HCT116 (cell line): Measurements from ENCODE around the gene RHBDD2. TPM values are rescaled to one million over a fixed set of nuclear protein-coding genes. Genes with fewer than 3 reads are reported as not detected.

Experiments
- ATAC-seq: fragments of 200-7000 bp; cut with Tn5 transposase; 2 replicates; pipeline ENCODE4 v1.9.1; 2020; ENCODE audit warnings: mild to moderate bottlenecking, moderate library complexity
- BruUV-seq: library from RNA; stranded (reverse); fragments of 400-500 nt; replicated peaks from 2 replicates; lab custom pipeline; 2021; lab: Mats Ljungman, UMichigan
- CTCF ChIA-PET: fragments of 300-600 bp; sonication (Branson Sonifier 250); formaldehyde crosslinking; loops from one replicate; lab custom pipeline; 2021; ENCODE audit warnings: antibody characterized with exemption; lab: Charles Lee
- POLR2A ChIA-PET: fragments of 300-600, 350-600 bp; sonication (Branson Sonifier 250); formaldehyde crosslinking; loops from one replicate; lab custom pipeline; 2021; ENCODE audit warnings: antibody characterized with exemption; lab: Charles Lee
- RAD21 ChIA-PET, 2 experiments: fragments of 300-600 bp; sonication (Branson Sonifier 250); formaldehyde crosslinking; loops; one replicate each; lab custom pipeline; 2023; ENCODE audit warnings: low total read pairs in 2 of 2; ENCODE audit not compliant: uncharacterized antibody in 2 of 2, unreplicated experiment in 2 of 2, low non-redundant PET in 1 of 2; lab: Charles Lee
- DNase-seq: peaks from one replicate; pipeline ENCODE4 v3.0.0-alpha.2; 2010; ENCODE audit warnings: low read depth, low spot score
- H2AFZ ChIP-seq: fragments of 200-600 bp; shearing (Covaris generic), sonication (generic); 2 replicates; pipeline ENCODE4 v1.6.1; 2017; ENCODE audit warnings: low read depth, mixed run types, mixed read lengths, antibody characterized with exemption, low read length; ENCODE audit not compliant: poor library complexity, severe bottlenecking
- H3K27ac ChIP-seq: 2 replicates; pipeline ENCODE4 v1.5.1; 2012; ENCODE audit warnings: low read depth, low read length
- H3K27me3 ChIP-seq: fragments of 200-600 bp; sonication (generic); 2 replicates; pipeline ENCODE4 v1.6.1; 2016; ENCODE audit warnings: mixed run types, low read length, mixed read lengths; ENCODE audit not compliant: insufficient read depth
- H3K36me3 ChIP-seq, 2 experiments: fragments of 200-500 bp in 1 of 2; fragments of 200-600 bp in 1 of 2; sonication (Bioruptor generic) in 1 of 2; sonication (generic) in 1 of 2; 2 replicates each; pipeline versions ENCODE4 v1.5.1 to v1.6.1; 2014 to 2016; ENCODE audit warnings: low read length in 2 of 2, inconsistent platforms in 1 of 2, mixed read lengths in 1 of 2, mixed run types in 1 of 2; ENCODE audit not compliant: insufficient read depth in 2 of 2, control insufficient read depth in 1 of 2
- H3K4me1 ChIP-seq, 2 experiments: fragments of 200-600 bp in 1 of 2; sonication (generic) in 1 of 2; 2 replicates each; pipeline versions ENCODE4 v1.5.1 to v1.6.1; 2012 to 2017; ENCODE audit warnings: low read length in 2 of 2, inconsistent platforms in 1 of 2, mild to moderate bottlenecking in 1 of 2, mixed read lengths in 1 of 2, mixed run types in 1 of 2, moderate library complexity in 1 of 2; ENCODE audit not compliant: insufficient read depth in 2 of 2, control insufficient read depth in 1 of 2
- H3K4me2 ChIP-seq: fragments of 200-600 bp; sonication (generic); 2 replicates; pipeline ENCODE4 v1.6.1; 2017; ENCODE audit warnings: mixed run types, low read length, mixed read lengths
- H3K4me3 ChIP-seq, 2 experiments: fragments of 200-600 bp in 1 of 2; sonication (generic) in 1 of 2; replicated peaks in 1 of 2; 2 replicates each; pipeline ENCODE4 v1.5.1; 2011 to 2016; ENCODE audit warnings: low read length in 2 of 2, control low read depth in 1 of 2, low read depth in 1 of 2, mild to moderate bottlenecking in 1 of 2, mixed read lengths in 1 of 2, mixed run types in 1 of 2
- H3K79me2 ChIP-seq: fragments of 200-600 bp; sonication (generic); 2 replicates; pipeline ENCODE4 v1.6.1; 2017; ENCODE audit warnings: mild to moderate bottlenecking, mixed run types, low read length, moderate library complexity, mixed read lengths; ENCODE audit not compliant: insufficient read depth
- H3K9ac ChIP-seq: fragments of 200-600 bp; sonication (generic); 2 replicates; pipeline ENCODE4 v1.6.1; 2016; ENCODE audit warnings: low read length, mixed read lengths
- H3K9me2 ChIP-seq: fragments of 200-600 bp; sonication (generic), shearing (Covaris generic); 2 replicates; pipeline ENCODE4 v1.6.1; 2017; ENCODE audit warnings: mixed run types, mild to moderate bottlenecking, moderate library complexity; ENCODE audit not compliant: insufficient read depth
- H3K9me3 ChIP-seq, 2 experiments: fragments of 200-500 bp in 1 of 2; fragments of 200-600 bp in 1 of 2; sonication (Bioruptor generic) in 1 of 2; sonication (generic) in 1 of 2; 2 replicates each; pipeline ENCODE4 v1.6.1; 2014 to 2017; ENCODE audit warnings: low read length in 2 of 2, mixed read lengths in 2 of 2, inconsistent platforms in 1 of 2, low read depth in 1 of 2, mild to moderate bottlenecking in 1 of 2, mixed run types in 1 of 2, moderate library complexity in 1 of 2; ENCODE audit not compliant: control insufficient read depth in 1 of 2, insufficient read depth in 1 of 2
- H4K20me1 ChIP-seq: fragments of 200-600 bp; sonication (generic), shearing (Covaris generic); 2 replicates; pipeline ENCODE4 v1.6.1; 2017; ENCODE audit warnings: mixed run types, mild to moderate bottlenecking, moderate library complexity; ENCODE audit not compliant: insufficient read depth
- CTCF ChIP-seq, 3 experiments: fragments of 200-600 bp in 1 of 3; sonication (generic) in 1 of 3; IDR thresholded peaks in 2 of 3; conservative IDR thresholded peaks in 1 of 3; 2 replicates each; pipeline ENCODE4 v1.5.1; 2012 to 2017; ENCODE audit warnings: low read depth in 2 of 3, low read length in 2 of 3, antibody characterized with exemption in 1 of 3, borderline replicate concordance in 1 of 3, control low read depth in 1 of 3, mild to moderate bottlenecking in 1 of 3, mixed read lengths in 1 of 3, mixed run types in 1 of 3, moderate library complexity in 1 of 3; ENCODE audit not compliant: insufficient read depth in 1 of 3
- FOSL1 ChIP-seq: IDR thresholded peaks from 2 replicates; pipeline ENCODE4 v1.6.1; 2012; ENCODE audit warnings: low read depth
- JUND ChIP-seq: IDR thresholded peaks from 2 replicates; pipeline ENCODE4 v1.6.1; 2012
- RAD21 ChIP-seq: IDR thresholded peaks from 2 replicates; pipeline ENCODE4 v1.6.1; 2012; ENCODE audit warnings: low read depth, mild to moderate bottlenecking
- SRF ChIP-seq: IDR thresholded peaks from 2 replicates; pipeline ENCODE4 v1.6.1; 2012; ENCODE audit warnings: low read depth
- ZBTB33 ChIP-seq: IDR thresholded peaks from 2 replicates; pipeline ENCODE4 v1.6.1; 2011; ENCODE audit warnings: mild to moderate bottlenecking, low read length, moderate library complexity; ENCODE audit not compliant: insufficient replicate concordance; ENCODE audit errors: extremely low read depth
- intact Hi-C: fragments of 100-400 bp; cut with micrococcal nuclease; formaldehyde crosslinking; loops from 2 replicates; pipeline ENCODE4 v1.10.0; 2022
- total RNA-seq: library from RNA; stranded (reverse); gene quantifications from one replicate; pipeline ENCODE4 v1.2.1, GENCODE V29; 2021; ENCODE audit not compliant: unreplicated experiment
- TF ChIP-seq, protein P1 (sequence below): IDR thresholded peaks from 2 replicates; pipeline ENCODE4 v1.6.1; 2012

The RHBDD2 gene
- total RNA-seq, 1 experiment from 2014 or later: 42.9 TPM

DNA sequence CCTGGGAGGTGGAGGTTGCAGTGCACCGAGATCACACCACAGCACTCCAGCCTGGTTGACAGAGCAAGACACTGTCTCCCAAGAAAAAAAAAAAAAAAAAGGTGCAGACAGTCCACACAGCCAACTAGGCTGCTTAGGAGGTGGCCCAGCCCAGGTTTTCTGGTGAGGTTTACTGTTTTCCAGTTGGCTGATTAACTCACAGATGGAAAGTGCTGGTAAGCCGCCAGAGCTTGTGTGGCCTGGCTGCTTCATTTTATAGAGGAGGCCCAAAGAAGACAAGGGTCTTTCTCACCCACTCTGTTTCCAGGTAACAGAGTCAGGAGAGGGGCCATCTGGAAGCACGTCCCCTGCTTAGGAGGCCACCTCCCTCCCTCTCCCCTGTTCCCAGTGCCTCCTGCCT, 6.2 kb downstream of the RHBDD2 start:
- RAD21 ChIA-PET: no interaction called here
- DNase-seq (no peak), ATAC-seq (no peak)
- H3K4me3 ChIP-seq: no peak overlapping the region
- POLR2A ChIA-PET: no interaction called here
- peaks cover 26% of the 10 kb centered on the region for H3K79me2 ChIP-seq
- H3K9ac ChIP-seq: no peak overlapping the region
- no peak overlapping the region for H3K4me2 ChIP-seq
- BruUV-seq: no TSS peak
- no peaks in the 10 kb centered on the region for H3K27me3 ChIP-seq
- no peaks in the 10 kb centered on the region for H3K9me2 ChIP-seq
- TF ChIP-seq RAD21: no peak
- peaks cover 9 to 15% of the 10 kb centered on the region in 2 experiments for H3K4me1 ChIP-seq
- H3K9me3 ChIP-seq: no peaks in the 10 kb centered on the region
- CTCF ChIA-PET: interaction anchor here (1.0 kb wide), 1 partner anchor 19 kb away, joined by 3 read pairs; no protein-coding TSS in a partner anchor
- no peak overlapping the region for H2AFZ ChIP-seq
- intact Hi-C loops: no loop called here
- H4K20me1 ChIP-seq: no peaks in the 10 kb centered on the region
- H3K27ac ChIP-seq: no peak overlapping the region
- peaks cover 19 to 53% of the 10 kb centered on the region in 2 experiments for H3K36me3 ChIP-seq

GRCh38 chr7:75887669-75888369, 9.0 kb downstream of the RHBDD2 start:
- Histone ChIP-seq H3K9me2 (no peaks in the 10 kb centered on the region), H2AFZ (no peak overlapping the region), H3K79me2 (0 out of 2 replicates have a peak, but pooled peaks cover 2% of the 10 kb centered on the region), H3K4me2 (no peak overlapping the region), H3K27me3 (no peaks in the 10 kb centered on the region), H3K9ac (no peak overlapping the region), H3K36me3 (peaks cover 6 to 33% of the 10 kb centered on the region in 2 experiments), H3K4me3 (no peak overlapping the region), H4K20me1 (no peaks in the 10 kb centered on the region), H3K9me3 (no peaks in the 10 kb centered on the region), H3K27ac (no peak overlapping the region), H3K4me1 (peaks cover 9 to 17% of the 10 kb centered on the region in 2 experiments)
- ChIA-PET POLR2A (no interaction called here), CTCF (no interaction called here), RAD21 (no interaction called here)
- no peak for ATAC-seq
- TF ChIP-seq CTCF (IDR thresholded peaks at IDR 0.05 in 2 of 3, conservative IDR thresholded peaks at IDR 0.05 in 1 of 3; ENCODE audit: borderline replicate concordance in 1 of 3, insufficient read depth in 1 of 3, low read depth in 2 of 3, low read length in 2 of 3): no peak
- no peak for TF ChIP-seq SRF
- TF ChIP-seq FOSL1: no peak
- TF ChIP-seq JUND: no peak
- TF ChIP-seq ZBTB33: no peak
- TF ChIP-seq, protein P1, sequence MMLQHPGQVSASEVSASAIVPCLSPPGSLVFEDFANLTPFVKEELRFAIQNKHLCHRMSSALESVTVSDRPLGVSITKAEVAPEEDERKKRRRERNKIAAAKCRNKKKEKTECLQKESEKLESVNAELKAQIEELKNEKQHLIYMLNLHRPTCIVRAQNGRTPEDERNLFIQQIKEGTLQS: no peak
- intact Hi-C loops: no loop called here
- no TSS peak for BruUV-seq
- DNase-seq: no peak
